Epidermal melanocyte (primary cell): Measurements from ENCODE around the gene PRPF38B.

Experiments
- DNase-seq: peaks from one replicate; pipeline ENCODE4 v3.0.0; 2011; ENCODE audit warnings: low spot score; ENCODE audit not compliant: insufficient read length

The PRPF38B gene

GRCh38 chr1:108717774-108718316 is 25.7 kb downstream of the PRPF38B start:
- no peak for DNase-seq

GRCh38 chr1:108718927-108719655 is 27.0 kb downstream of the PRPF38B start:
- DNase-seq = no peak

GRCh38 chr1:108719656-108720435 is 27.7 kb downstream of the PRPF38B start:
- peak; percentile 33 for DNase-seq

- no peak for DNase-seq
Observed at GRCh38 chr1:108722292-108722691, 30.2 kb downstream of the PRPF38B start.

GRCh38 chr1:108725906-108726305 is 33.8 kb downstream of the PRPF38B start:
- no peak for DNase-seq

- no peak for DNase-seq
Observed at GRCh38 chr1:108728327-108728923, 36.3 kb downstream of the PRPF38B start.

- no peak for DNase-seq
Observed at GRCh38 chr1:108729481-108729880, 37.4 kb downstream of the PRPF38B start.

GRCh38 chr1:108732398-108732797 is 40.3 kb downstream of the PRPF38B start:
- DNase-seq = no peak

GRCh38 chr1:108734171-108734865 is 42.2 kb downstream of the PRPF38B start:
- no peak for DNase-seq

GRCh38 chr1:108742253-108742652 is 50.1 kb downstream of the PRPF38B start:
- no peak for DNase-seq

- no peak for DNase-seq
Observed at GRCh38 chr1:108745980-108746381, 53.9 kb downstream of the PRPF38B start.

GRCh38 chr1:108746382-108747170 is 54.5 kb downstream of the PRPF38B start, which contains the start of gene STXBP3:
Gene STXBP3, plus strand, starts transcription at chr1:108746674. Its CDS starts 64 bp downstream, at chr1:108746738.
- peak; percentile 88 for DNase-seq

- DNase-seq = peak; percentile 68
Observed at GRCh38 chr1:108747171-108747850, 55.2 kb downstream of the PRPF38B start.

- DNase-seq = no peak
Observed at GRCh38 chr1:108747898-108748297, 55.8 kb downstream of the PRPF38B start.

GRCh38 chr1:108749081-108749480 is 57.0 kb downstream of the PRPF38B start:
- DNase-seq = no peak

- DNase-seq = no peak
Observed at GRCh38 chr1:108750476-108751181, 58.5 kb downstream of the PRPF38B start.
